Muscle of leg (tissue), 11 donors: Measurements from ENCODE around the gene SSC5D. TPM values are rescaled to one million over a fixed set of nuclear protein-coding genes. Genes with fewer than 3 reads are reported as not detected.

ENCODE experiments used
- DNase-seq: peaks from one replicate; pipeline ENCODE4 v3.0.0; 2013
- H3K27ac ChIP-seq: one replicate; pipeline ENCODE4 v1.5.1; 2013; ENCODE audit warnings: mild to moderate bottlenecking, low read length, control low read depth
- H3K27me3 ChIP-seq: one replicate; pipeline ENCODE4 v1.6.1; 2013; ENCODE audit warnings: low read length; ENCODE audit not compliant: control insufficient read depth, insufficient read depth
- H3K36me3 ChIP-seq: one replicate; pipeline ENCODE4 v1.6.1; 2013; ENCODE audit warnings: low read length; ENCODE audit not compliant: control insufficient read depth, insufficient read depth
- H3K4me1 ChIP-seq: one replicate; pipeline ENCODE4 v1.6.1; 2013; ENCODE audit warnings: low read length; ENCODE audit not compliant: control insufficient read depth, insufficient read depth
- H3K4me3 ChIP-seq: one replicate; pipeline ENCODE4 v1.5.1; 2013; ENCODE audit warnings: low read length, control low read depth
- H3K9me3 ChIP-seq: replicated peaks from 2 replicates; pipeline ENCODE4 v1.6.1; 2013; ENCODE audit warnings: low read depth, low read length; ENCODE audit not compliant: control insufficient read depth
- WGBS: methylation state at CpG from one replicate; pipeline ENCODE4 v1.1.5; 2013; ENCODE audit warnings: missing lambda C conversion rate; ENCODE audit not compliant: insufficient coverage; 5-methylcytosine and 5-hydroxymethylcytosine counted together
- polyA plus RNA-seq, 8 donors: library from polyadenylated mRNA; unstranded; fragments of 120-200 nt; gene quantifications; one replicate each; pipeline versions ENCODE4 v1.2.1 to v1.2.3, GENCODE V29; 2013; ENCODE audit warnings: inconsistent platforms in 1 of 8, low replicate concordance in 1 of 8; ENCODE audit not compliant: insufficient read length in 8 of 8, insufficient read depth in 1 of 8
- total RNA-seq: library from RNA; stranded (reverse); fragments of 120-200 nt; gene quantifications from one replicate; pipeline ENCODE4 v1.2.4, GENCODE V29; 2013

SSC5D gene
- total and polyA plus RNA-seq, 9 donors: 7.9 to 54.8 (median 23.7) TPM

- no peak overlapping the region for H3K4me3 ChIP-seq
These were observed 25.5 kb upstream of the SSC5D start for GRCh38 chr19:55462722-55463121.

GRCh38 chr19:55463583-55464031, 24.6 kb upstream of the SSC5D start:
- Histone ChIP-seq H3K36me3 (no peaks in the 10 kb centered on the region), H3K4me3 (no peak overlapping the region), H3K9me3 (no peaks in the 10 kb centered on the region), H3K27ac (no peak overlapping the region), H3K27me3 (no peaks in the 10 kb centered on the region), H3K4me1 (peaks cover 31% of the 10 kb centered on the region)
- WGBS: 77% methylated on average over 14 of the region's 15 CpGs
- DNase-seq: no peak

More at GRCh38 chr19:55462722-55463121, 25.5 kb upstream of the SSC5D start:
- Histone ChIP-seq H3K9me3 (no peaks in the 10 kb centered on the region), H3K27ac (no peak overlapping the region), H3K36me3 (no peaks in the 10 kb centered on the region), H3K4me1 (peaks cover 27% of the 10 kb centered on the region), H3K27me3 (no peaks in the 10 kb centered on the region)
- WGBS: 80% methylated on average over 1 of the region's 11 CpGs
- no peak for DNase-seq

- peaks cover 31% of the 10 kb centered on the region for H3K4me1 ChIP-seq
- H3K4me3 ChIP-seq: no peak overlapping the region
- no peak overlapping the region for H3K27ac ChIP-seq
- no peaks in the 10 kb centered on the region for H3K27me3 ChIP-seq
- no peak for DNase-seq
- H3K9me3 ChIP-seq: no peaks in the 10 kb centered on the region
- WGBS: 81% methylated on average over 16 of the region's 23 CpGs
- H3K36me3 ChIP-seq: no peaks in the 10 kb centered on the region
These were observed 24.1 kb upstream of the SSC5D start for GRCh38 chr19:55464039-55464661.

GRCh38 chr19:55464662-55465054, 23.6 kb upstream of the SSC5D start, which contains the start of gene C19orf85:
Gene C19orf85 (minus strand): TSS chr19:55464751. CDS start chr19:55464554, 197 bp downstream.
- no peak within 1 kb of the TSS for H3K4me3 ChIP-seq
- no peak within 1 kb of the TSS for H3K27ac ChIP-seq
- no peak for DNase-seq
- H3K27me3 ChIP-seq: no peaks in the 10 kb centered on the region
- WGBS: 78% methylated on average over 3 of the region's 14 CpGs
- no peaks in the 10 kb centered on the region for H3K9me3 ChIP-seq
- no peaks in the 10 kb centered on the region for H3K36me3 ChIP-seq
- peaks cover 29% of the 10 kb centered on the region for H3K4me1 ChIP-seq

GRCh38 chr19:55465460-55466240, 22.6 kb upstream of the SSC5D start:
- 79% methylated on average over 7 of the region's 11 CpGs for WGBS
- H3K36me3 ChIP-seq: no peaks in the 10 kb centered on the region
- no peaks in the 10 kb centered on the region for H3K27me3 ChIP-seq
- H3K27ac ChIP-seq: no peak overlapping the region
- no peak for DNase-seq
- peaks cover 22% of the 10 kb centered on the region for H3K4me1 ChIP-seq
- no peaks in the 10 kb centered on the region for H3K9me3 ChIP-seq
- H3K4me3 ChIP-seq: no peak overlapping the region

- no peaks in the 10 kb centered on the region for H3K9me3 ChIP-seq
- no peak for DNase-seq
- peaks cover 17% of the 10 kb centered on the region for H3K4me1 ChIP-seq
- H3K27ac ChIP-seq: peak overlapping the region; percentile 42
- no peak overlapping the region for H3K4me3 ChIP-seq
- H3K27me3 ChIP-seq: no peaks in the 10 kb centered on the region
- 83% methylated on average over 3 of the region's 4 CpGs for WGBS
- H3K36me3 ChIP-seq: no peaks in the 10 kb centered on the region
These were observed 22.0 kb upstream of the SSC5D start for GRCh38 chr19:55466241-55466614.

- Histone ChIP-seq H3K27me3 (no peaks in the 10 kb centered on the region), H3K27ac (no peak overlapping the region), H3K36me3 (no peaks in the 10 kb centered on the region), H3K4me3 (no peak overlapping the region), H3K9me3 (no peaks in the 10 kb centered on the region), H3K4me1 (peaks cover 9% of the 10 kb centered on the region)
- peak; percentile 85 for DNase-seq
- 20% methylated on average over 20 of the region's 29 CpGs for WGBS
These were observed 20.8 kb upstream of the SSC5D start for GRCh38 chr19:55467236-55468053.

GRCh38 chr19:55468054-55468393, 20.2 kb upstream of the SSC5D start:
- H3K36me3 ChIP-seq: no peaks in the 10 kb centered on the region
- no peak overlapping the region for H3K27ac ChIP-seq
- no peak overlapping the region for H3K4me3 ChIP-seq
- H3K4me1 ChIP-seq: peaks cover 11% of the 10 kb centered on the region
- H3K9me3 ChIP-seq: no peaks in the 10 kb centered on the region
- no peak for DNase-seq
- 23% methylated on average over 4 of the region's 4 CpGs for WGBS
- H3K27me3 ChIP-seq: no peaks in the 10 kb centered on the region

GRCh38 chr19:55471266-55471665, 17.0 kb upstream of the SSC5D start:
- Histone ChIP-seq H3K36me3 (no peaks in the 10 kb centered on the region), H3K4me1 (peaks cover 41% of the 10 kb centered on the region), H3K9me3 (no peaks in the 10 kb centered on the region), H3K27ac (no peak overlapping the region), H3K27me3 (no peaks in the 10 kb centered on the region), H3K4me3 (no peak overlapping the region)
- 76% methylated on average over 13 of the region's 13 CpGs for whole genome bisulfite sequencing
- no peak for DNase-seq

- DNase-seq: no peak
- peaks cover 43% of the 10 kb centered on the region for H3K4me1 ChIP-seq
- H3K9me3 ChIP-seq: no peaks in the 10 kb centered on the region
- H3K27ac ChIP-seq: no peak overlapping the region
- H3K27me3 ChIP-seq: no peaks in the 10 kb centered on the region
- no peak overlapping the region for H3K4me3 ChIP-seq
- no peaks in the 10 kb centered on the region for H3K36me3 ChIP-seq
- WGBS: 86% methylated on average over 5 of the region's 8 CpGs
These were observed 15.8 kb upstream of the SSC5D start for GRCh38 chr19:55472463-55472862.
